H1 (cell line): ENCODE results near the gene ESD. TPM values are rescaled to one million over a fixed set of nuclear protein-coding genes. Genes with fewer than 3 reads are reported as not detected.

Source experiments
- CTCF ChIA-PET: fragments of 300-600 bp; sonication (Branson Sonifier 250); formaldehyde crosslinking; loops from one replicate; lab custom pipeline; 2021; ENCODE audit not compliant: partially characterized antibody; lab: Charles Lee
- POLR2A ChIA-PET: fragments of 300-600 bp; sonication (Branson Sonifier 250); formaldehyde crosslinking; loops from one replicate; lab custom pipeline; 2021; ENCODE audit warnings: inconsistent platforms; ENCODE audit not compliant: partially characterized antibody; lab: Charles Lee
- DNase-seq, 2 experiments: peaks; one replicate each; pipeline versions ENCODE4 v3.0.0 to v3.0.0-alpha.2; 2010 to 2022; ENCODE audit warnings: low spot score in 2 of 2, low read depth in 1 of 2, mixed read lengths in 1 of 2
- FAIRE-seq: peaks from 2 replicates; lab custom pipeline; 2011; peaks lifted over from hg19 to GRCh38; lab: Jason Lieb, UNC
- H2AFZ ChIP-seq: 2 replicates; pipeline ENCODE4 v1.8.1; 2012; ENCODE audit warnings: low read length, inconsistent platforms
- H2AK5ac ChIP-seq: 2 replicates; pipeline ENCODE4 v1.6.1; 2013; ENCODE audit warnings: low read depth, low read length
- H2BK120ac ChIP-seq: replicated peaks from 2 replicates; pipeline ENCODE3; 2013; ENCODE audit warnings: low read depth, low read length, inconsistent platforms
- H2BK12ac ChIP-seq: 2 replicates; pipeline ENCODE4 v1.6.1; 2013; ENCODE audit warnings: low read depth, low read length
- H2BK15ac ChIP-seq: 2 replicates; pipeline ENCODE4 v1.6.1; 2013; ENCODE audit warnings: low read length
- H2BK20ac ChIP-seq: 2 replicates; pipeline ENCODE4 v1.6.1; 2013; ENCODE audit warnings: low read length
- H2BK5ac ChIP-seq: 2 replicates; pipeline ENCODE4 v1.6.1; 2013; ENCODE audit warnings: low read depth, low read length
- H3K14ac ChIP-seq: 2 replicates; pipeline ENCODE4 v1.6.1; 2013; ENCODE audit warnings: inconsistent platforms; ENCODE audit not compliant: insufficient read length
- H3K18ac ChIP-seq: 2 replicates; pipeline ENCODE4 v1.6.1; 2013; ENCODE audit warnings: low read length; ENCODE audit errors: extremely low read depth
- H3K23ac ChIP-seq: 2 replicates; pipeline ENCODE4 v1.6.1; 2013; ENCODE audit warnings: inconsistent platforms; ENCODE audit not compliant: insufficient read length
- H3K23me2 ChIP-seq: 2 replicates; pipeline ENCODE4 v1.6.1; 2013; ENCODE audit warnings: low read depth, low read length
- H3K27ac ChIP-seq: 2 replicates; pipeline ENCODE4 v1.6.1; 2011; ENCODE audit warnings: low read depth, low read length, inconsistent platforms
- H3K27me3 ChIP-seq, 4 experiments: replicated peaks in 1 of 4; 1 replicate in 1 of 4; 2 replicates in 3 of 4; pipeline versions ENCODE4 v1.6.1 to v1.8.1; 2011 to 2013; ENCODE audit warnings: low read length in 3 of 4, mild to moderate bottlenecking in 3 of 4, inconsistent platforms in 2 of 4, mixed read lengths in 2 of 4, moderate library complexity in 1 of 4; ENCODE audit not compliant: control insufficient read depth in 3 of 4, insufficient read depth in 3 of 4; ENCODE audit errors: extremely low read depth in 1 of 4
- H3K36me3 ChIP-seq, 4 experiments: 2 replicates each; pipeline versions ENCODE4 v1.6.1 to v1.8.1; 2011 to 2013; ENCODE audit warnings: mild to moderate bottlenecking in 4 of 4, low read length in 3 of 4, moderate library complexity in 2 of 4, control low read depth in 1 of 4, inconsistent platforms in 1 of 4; ENCODE audit not compliant: insufficient read depth in 4 of 4, control insufficient read depth in 2 of 4
- H3K4ac ChIP-seq: replicated peaks from 2 replicates; pipeline ENCODE3; 2013; ENCODE audit warnings: low read length, low read depth, mixed read lengths, inconsistent platforms; ENCODE audit not compliant: insufficient read length
- H3K4me1 ChIP-seq, 4 experiments: replicated peaks in 1 of 4; 1 replicate in 1 of 4; 2 replicates in 3 of 4; pipeline versions ENCODE4 v1.6.1 to v1.8.1; 2011 to 2013; ENCODE audit warnings: low read length in 3 of 4, inconsistent platforms in 2 of 4, mixed read lengths in 1 of 4; ENCODE audit not compliant: insufficient read depth in 4 of 4, control insufficient read depth in 3 of 4
- H3K4me2 ChIP-seq, 2 experiments: 2 replicates each; pipeline versions ENCODE4 v1.6.1 to v1.8.1; 2011 to 2013; ENCODE audit warnings: low read depth in 2 of 2, low read length in 2 of 2, control low read depth in 1 of 2, inconsistent platforms in 1 of 2, mild to moderate bottlenecking in 1 of 2; ENCODE audit not compliant: insufficient read depth in 1 of 2
- H3K4me3 ChIP-seq, 4 experiments: fragments of 200-600, 300-600 bp in 1 of 4; sonication (generic), shearing (Covaris generic), sonication (Bioruptor Twin) in 1 of 4; 2 replicates each; pipeline versions ENCODE4 v1.5.1 to v1.8.1; 2011 to 2016; ENCODE audit warnings: low read length in 4 of 4, low read depth in 3 of 4, control low read depth in 2 of 4, inconsistent platforms in 2 of 4, mild to moderate bottlenecking in 2 of 4, mixed read lengths in 1 of 4, moderate library complexity in 1 of 4; ENCODE audit not compliant: insufficient read depth in 2 of 4; ENCODE audit errors: extremely low read depth in 1 of 4
- H3K56ac ChIP-seq: replicated peaks from 2 replicates; pipeline ENCODE3; 2013; ENCODE audit warnings: low read depth, mild to moderate bottlenecking, mixed read lengths, low read length, inconsistent platforms; ENCODE audit not compliant: insufficient read length
- H3K79me1 ChIP-seq: 2 replicates; pipeline ENCODE4 v1.6.1; 2013; ENCODE audit warnings: low read depth, low read length, control low read depth
- H3K79me2 ChIP-seq, 2 experiments: 2 replicates each; pipeline versions ENCODE4 v1.6.1 to v1.8.1; 2012 to 2013; ENCODE audit warnings: low read length in 2 of 2, mild to moderate bottlenecking in 2 of 2, inconsistent platforms in 1 of 2; ENCODE audit not compliant: insufficient read depth in 2 of 2, control insufficient read depth in 1 of 2
- H3K9ac ChIP-seq, 4 experiments: replicated peaks in 1 of 4; 1 replicate in 1 of 4; 2 replicates in 3 of 4; pipeline versions ENCODE4 v1.6.1 to v1.8.1; 2011 to 2013; ENCODE audit warnings: low read depth in 3 of 4, low read length in 3 of 4, control low read depth in 2 of 4, mild to moderate bottlenecking in 2 of 4, moderate library complexity in 2 of 4, inconsistent platforms in 1 of 4; ENCODE audit errors: extremely low read depth in 1 of 4
- H3K9me3 ChIP-seq, 2 experiments: 2 replicates each; pipeline versions ENCODE4 v1.6.1 to v1.8.1; 2012 to 2013; ENCODE audit warnings: mild to moderate bottlenecking in 2 of 2, moderate library complexity in 2 of 2, control low read depth in 1 of 2, inconsistent platforms in 1 of 2, low read depth in 1 of 2, low read length in 1 of 2, mixed read lengths in 1 of 2; ENCODE audit not compliant: insufficient read depth in 2 of 2
- H4K20me1 ChIP-seq, 2 experiments: replicated peaks in 1 of 2; 2 replicates each; pipeline versions ENCODE3 to v1.8.1; 2011 to 2013; ENCODE audit warnings: inconsistent platforms in 2 of 2, low read length in 2 of 2, mild to moderate bottlenecking in 1 of 2; ENCODE audit not compliant: insufficient read depth in 2 of 2, control insufficient read depth in 1 of 2
- H4K5ac ChIP-seq: 2 replicates; pipeline ENCODE4 v1.6.1; 2013; ENCODE audit warnings: low read length, low read depth, mixed read lengths, inconsistent platforms; ENCODE audit not compliant: insufficient read length
- H4K8ac ChIP-seq: 2 replicates; pipeline ENCODE4 v1.8.0; 2013; ENCODE audit warnings: mild to moderate bottlenecking, moderate library complexity, low read length, inconsistent platforms; ENCODE audit not compliant: insufficient read depth; ENCODE audit errors: extremely low read depth
- H4K91ac ChIP-seq: replicated peaks from 2 replicates; pipeline ENCODE3; 2013; ENCODE audit warnings: low read length, mixed read lengths, inconsistent platforms; ENCODE audit not compliant: insufficient read length
- BACH1 ChIP-seq: IDR thresholded peaks from 2 replicates; pipeline ENCODE4 v1.6.1; 2012; ENCODE audit warnings: low read length, improper control_type of control experiment
- CBX5 ChIP-seq: fragments of 300-800, 300-1000 bp; sonication (generic); IDR thresholded peaks from 2 replicates; pipeline ENCODE4 v1.7.1; 2016; ENCODE audit warnings: antibody characterized with exemption, low read length, low read depth
- CHD1 ChIP-seq: IDR thresholded peaks from 2 replicates; pipeline ENCODE4 v1.6.1; 2012; ENCODE audit warnings: low read depth, low read length, improper control_type of control experiment
- GABPA ChIP-seq: IDR thresholded peaks from 2 replicates; pipeline ENCODE4 v1.6.1; 2011; ENCODE audit warnings: mild to moderate bottlenecking, low read length, moderate library complexity, borderline replicate concordance; ENCODE audit not compliant: insufficient read depth
- SP1 ChIP-seq: IDR thresholded peaks from 2 replicates; pipeline ENCODE4 v1.6.1; 2011; ENCODE audit warnings: low read depth, low read length
- SRF ChIP-seq: IDR thresholded peaks from 2 replicates; pipeline ENCODE4 v1.6.1; 2011; ENCODE audit warnings: mild to moderate bottlenecking, low read depth, low read length, moderate library complexity
- SUZ12 ChIP-seq: fragments of 200-600 bp; sonication (generic); IDR thresholded peaks from 2 replicates; pipeline ENCODE4 v1.6.1; 2012; ENCODE audit warnings: mild to moderate bottlenecking, inconsistent platforms, low read length, moderate library complexity, mixed read lengths
- WGBS, 2 experiments: shearing (Covaris generic) in 1 of 2; methylation state at CpG; one replicate each; pipeline versions ENCODE4 v1.1.6 to v1.1.7; 2013 to 2015; ENCODE audit warnings: low lambda C conversion rate in 2 of 2, mixed read lengths in 2 of 2, inconsistent platforms in 1 of 2, low coverage in 1 of 2, missing lambda C conversion rate in 1 of 2; ENCODE audit not compliant: insufficient replicate concordance in 2 of 2, insufficient coverage in 1 of 2, insufficient read length in 1 of 2; ENCODE audit errors: extremely low coverage in 1 of 2, missing lambda C conversion rate in 1 of 2; 5-methylcytosine and 5-hydroxymethylcytosine counted together
- polyA plus RNA-seq, 7 experiments: library from polyadenylated mRNA; depleted of rRNA in 3 of 7; stranded (reverse) in 5 of 7; unstranded in 2 of 7; fragments of >200 nt in 5 of 7; fragments of 200-250 nt in 2 of 7; gene quantifications; 1 replicate in 5 of 7; 2 replicates in 1 of 7; 4 replicates in 1 of 7; pipeline versions ENCODE4 v1.2.1 to v1.2.3, GENCODE V29; 2011 to 2013; ENCODE audit warnings: missing spikeins in 2 of 7, mixed read lengths in 2 of 7
- total RNA-seq: library from RNA; stranded (reverse); fragmentation: NEBNext Ultra II Directional; extraction: Animal tissue kit (Norgen Biotek cat#: 25700); gene quantifications from 2 replicates; pipeline ENCODE4 v1.2.1, GENCODE V29; 2021
- TF ChIP-seq, protein P1 (sequence below): IDR thresholded peaks from 2 replicates; pipeline ENCODE4 v1.6.1; 2011; ENCODE audit warnings: low read depth, mild to moderate bottlenecking, low read length; ENCODE audit not compliant: insufficient read depth

Gene ESD
- total and polyA plus RNA-seq, 2 of the 8 experiments (the other 6 are each of a cell fraction or from before 2014, with no cell fraction given): 40.3 to 55.8 TPM

DNA sequence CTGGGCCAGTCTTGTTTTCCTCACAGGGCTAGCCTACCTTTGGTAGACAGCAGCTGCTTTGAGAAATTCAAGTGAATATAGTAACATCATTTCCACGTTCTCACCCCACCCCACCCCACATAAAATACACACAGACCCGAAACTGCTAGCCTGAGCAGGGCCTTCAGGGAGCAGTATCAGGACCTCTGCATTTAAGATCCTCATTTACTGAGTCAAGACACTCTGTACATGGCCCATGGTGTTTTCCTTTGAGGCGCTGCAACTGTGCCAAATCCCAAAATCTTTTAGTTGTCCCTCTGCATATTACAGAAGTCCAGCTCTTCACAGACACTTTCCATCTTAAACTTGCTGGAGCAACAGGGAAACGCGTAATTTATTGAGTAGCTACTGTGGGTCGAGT lies 43.0 kb downstream of the ESD start:
- Histone ChIP-seq H4K8ac (no peak overlapping the region), H3K23ac (no peak overlapping the region), H3K23me2 (no peaks in the 10 kb centered on the region), H2BK15ac (no peak overlapping the region), H3K27ac (no peak overlapping the region), H3K79me1 (no peaks in the 10 kb centered on the region), H3K14ac (no peak overlapping the region), H3K4me1 (no peaks in the 10 kb centered on the region), H2BK5ac (no peak overlapping the region), H4K20me1 (no peaks in the 10 kb centered on the region), H3K9ac (no peak overlapping the region), H3K4me2 (no peak overlapping the region), H3K56ac (no peak overlapping the region), H3K36me3 (no peaks in the 10 kb centered on the region), H3K18ac (no peak overlapping the region), H2AK5ac (no peak overlapping the region), H3K4ac (no peak overlapping the region), H3K79me2 (no peaks in the 10 kb centered on the region), H3K9me3 (no peaks in the 10 kb centered on the region), H4K5ac (no peak overlapping the region), H2BK120ac (no peak overlapping the region), H2AFZ (no peak overlapping the region), H3K27me3 (no peaks in the 10 kb centered on the region), H2BK20ac (no peak overlapping the region), H2BK12ac (peak overlapping the region; percentile 46; the same call in 1 of the 2 replicates), H3K4me3 (no peak overlapping the region), H4K91ac (no peak overlapping the region)
- no peak for FAIRE-seq
- ChIA-PET CTCF (interaction anchor here (1.0 to 1.2 kb wide), 3 partner anchors 10 to 203 kb away, joined by 3 to 7 read pairs (median 3); no protein-coding TSS in a partner anchor), POLR2A (interaction anchor here (1.5 kb wide), 1 partner anchor 8 kb away, joined by 3 read pairs; no protein-coding TSS in a partner anchor)
- WGBS, 2 experiments: 89% methylated on average over 6 of the region's 6 CpGs; no CpG with 5 or more reads in 1 of the 2 experiments
- DNase-seq: no peak
- TF ChIP-seq SP1 (no peak), SUZ12 (no peak), SRF (no peak), GABPA (no peak), CHD1 (no peak), CBX5 (no peak), BACH1 (no peak)
- TF ChIP-seq, protein P1, sequence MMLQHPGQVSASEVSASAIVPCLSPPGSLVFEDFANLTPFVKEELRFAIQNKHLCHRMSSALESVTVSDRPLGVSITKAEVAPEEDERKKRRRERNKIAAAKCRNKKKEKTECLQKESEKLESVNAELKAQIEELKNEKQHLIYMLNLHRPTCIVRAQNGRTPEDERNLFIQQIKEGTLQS: no peak
